GM21723 (cell line): Measurements from ENCODE around the gene RARS1.

ENCODE experiments used
- ATAC-seq: cut with Tn5 transposase; IDR thresholded peaks from one replicate; pipeline ENCODE4 v1.9.1; 2021; ENCODE audit warnings: mild to moderate bottlenecking, moderate library complexity; ENCODE audit not compliant: unreplicated experiment

RARS1 gene

GRCh38 chr5:168552146-168552545 is 65.9 kb downstream of the RARS1 start:
- ATAC-seq, result no peak

GRCh38 chr5:168553377-168554130 is 67.3 kb downstream of the RARS1 start:
- no peak for ATAC-seq

GRCh38 chr5:168557389-168557788 is 71.1 kb downstream of the RARS1 start:
- ATAC-seq, result no peak

GRCh38 chr5:168562279-168562678 is 76.0 kb downstream of the RARS1 start:
- ATAC-seq, result no peak

GRCh38 chr5:168563959-168564358 is 77.7 kb downstream of the RARS1 start:
- ATAC-seq, result no peak

GRCh38 chr5:168568738-168569137 is 82.5 kb downstream of the RARS1 start:
- ATAC-seq, result no peak
